HEK293 (cell line): ENCODE results near the gene SUPT5H.

ENCODE experiments used
- CTCF ChIA-PET: fragments of 350-600 bp; formaldehyde crosslinking; extraction: SDS; loops from one replicate; lab custom pipeline; 2021; ENCODE audit warnings: antibody characterized with exemption; lab: Yijun Ruan, JAX
- POLR2A ChIA-PET: fragments of 300-600 bp; formaldehyde crosslinking; extraction: SDS; loops from one replicate; lab custom pipeline; 2020; ENCODE audit warnings: antibody characterized with exemption, inconsistent platforms; lab: Yijun Ruan, JAX
- H3K27ac ChIP-seq: fragments of 200-500 bp; sonication (Bioruptor generic); 2 replicates; pipeline ENCODE4 v1.5.1; 2014; ENCODE audit warnings: low read depth, low read length, control low read depth, inconsistent platforms; ENCODE audit errors: extremely low read depth
- H3K36me3 ChIP-seq, 2 experiments: fragments of 200-500 bp in 1 of 2; sonication (Bioruptor generic) in 1 of 2; 1 replicate in 1 of 2; 2 replicates in 1 of 2; pipeline ENCODE4 v1.5.1; 2014 to 2017; ENCODE audit warnings: inconsistent platforms in 2 of 2, low read length in 2 of 2; ENCODE audit not compliant: control insufficient read depth in 2 of 2, insufficient read depth in 1 of 2
- H3K4me1 ChIP-seq: fragments of 200-500 bp; sonication (Bioruptor generic); 2 replicates; pipeline ENCODE4 v1.5.1; 2014; ENCODE audit warnings: mild to moderate bottlenecking, low read length, inconsistent platforms; ENCODE audit not compliant: control insufficient read depth, insufficient read depth
- H3K4me3 ChIP-seq: 2 replicates; pipeline ENCODE4 v1.5.1; 2011; ENCODE audit warnings: low read depth, mild to moderate bottlenecking, control low read depth, low read length, moderate library complexity
- H3K9me3 ChIP-seq: fragments of 200-500 bp; sonication (Bioruptor generic); 2 replicates; pipeline ENCODE4 v1.5.1; 2014; ENCODE audit warnings: low read depth, low read length, inconsistent platforms; ENCODE audit not compliant: control insufficient read depth, insufficient read depth
- IKZF3 ChIP-seq: fragments of 450-650 bp; IDR thresholded peaks from 2 replicates; pipeline ENCODE4 v1.5.0; 2018; ENCODE audit warnings: missing biosample characterization, mild to moderate bottlenecking, missing genetic modification characterization, moderate library complexity
- KLF1 ChIP-seq: fragments of 450-650 bp; formaldehyde crosslinking; IDR thresholded peaks from 2 replicates; pipeline ENCODE4 v1.5.1; 2016; ENCODE audit warnings: missing biosample characterization, missing genetic modification characterization
- SCRT1 ChIP-seq: fragments of 450-650 bp; formaldehyde crosslinking; IDR thresholded peaks from 2 replicates; pipeline ENCODE4 v1.5.1; 2016; ENCODE audit warnings: missing biosample characterization, missing genetic modification characterization, borderline replicate concordance
- TSHZ1 ChIP-seq: fragments of 450-650 bp; formaldehyde crosslinking; IDR thresholded peaks from 2 replicates; pipeline ENCODE4 v1.5.1; 2016; ENCODE audit warnings: missing biosample characterization, missing genetic modification characterization, borderline replicate concordance
- WT1 ChIP-seq: fragments of 450-650 bp; formaldehyde crosslinking; IDR thresholded peaks from 2 replicates; pipeline ENCODE4 v1.5.1; 2016; ENCODE audit warnings: missing biosample characterization, missing genetic modification characterization
- ZFP69B ChIP-seq: fragments of 450-650 bp; formaldehyde crosslinking; IDR thresholded peaks from 2 replicates; pipeline ENCODE4 v1.5.1; 2016; ENCODE audit warnings: missing biosample characterization, missing genetic modification characterization
- ZNF114 ChIP-seq: fragments of 450-650 bp; formaldehyde crosslinking; IDR thresholded peaks from 2 replicates; pipeline ENCODE4 v1.5.0; 2017; ENCODE audit warnings: missing biosample characterization, missing genetic modification characterization
- ZNF175 ChIP-seq: fragments of 450-650 bp; formaldehyde crosslinking; IDR thresholded peaks from 2 replicates; pipeline ENCODE4 v1.5.1; 2016; ENCODE audit warnings: missing biosample characterization, missing genetic modification characterization
- ZNF223 ChIP-seq: fragments of 450-650 bp; formaldehyde crosslinking; IDR thresholded peaks from 2 replicates; pipeline ENCODE4 v1.5.1; 2016; ENCODE audit warnings: missing biosample characterization, missing genetic modification characterization
- ZNF266 ChIP-seq: fragments of 450-650 bp; formaldehyde crosslinking; IDR thresholded peaks from 2 replicates; pipeline ENCODE4 v1.5.1; 2016; ENCODE audit warnings: missing biosample characterization, missing genetic modification characterization, low read depth
- ZNF292 ChIP-seq: fragments of 450-650 bp; formaldehyde crosslinking; IDR thresholded peaks from 2 replicates; pipeline ENCODE4 v1.5.1; 2016; ENCODE audit warnings: low read depth, missing biosample characterization, missing genetic modification characterization, borderline replicate concordance
- ZNF366 ChIP-seq: fragments of 450-650 bp; formaldehyde crosslinking; conservative IDR thresholded peaks from 2 replicates; pipeline ENCODE4 v1.5.1; 2016; ENCODE audit warnings: missing biosample characterization, missing genetic modification characterization
- ZNF37A ChIP-seq: fragments of 450-650 bp; IDR thresholded peaks from 2 replicates; pipeline ENCODE4 v1.5.1; 2018; ENCODE audit warnings: missing biosample characterization, missing genetic modification characterization
- ZNF473 ChIP-seq: fragments of 450-650 bp; formaldehyde crosslinking; IDR thresholded peaks from 2 replicates; pipeline ENCODE4 v1.5.1; 2017; ENCODE audit warnings: missing biosample characterization, missing genetic modification characterization
- ZNF544 ChIP-seq: fragments of 450-650 bp; formaldehyde crosslinking; IDR thresholded peaks from 2 replicates; pipeline ENCODE4 v1.5.0; 2017; ENCODE audit warnings: missing biosample characterization, missing genetic modification characterization
- ZNF555 ChIP-seq: fragments of 450-650 bp; formaldehyde crosslinking; conservative IDR thresholded peaks from 2 replicates; pipeline ENCODE4 v1.5.1; 2017; ENCODE audit warnings: missing biosample characterization, mild to moderate bottlenecking, missing genetic modification characterization, inconsistent platforms
- ZNF558 ChIP-seq: fragments of 450-650 bp; formaldehyde crosslinking; IDR thresholded peaks from 2 replicates; pipeline ENCODE4 v1.5.1; 2016; ENCODE audit warnings: missing biosample characterization, missing genetic modification characterization
- ZSCAN23 ChIP-seq: fragments of 450-650 bp; formaldehyde crosslinking; IDR thresholded peaks from 2 replicates; pipeline ENCODE4 v1.5.1; 2016; ENCODE audit warnings: missing biosample characterization, missing genetic modification characterization
- ZSCAN4 ChIP-seq: fragments of 450-650 bp; formaldehyde crosslinking; IDR thresholded peaks from 2 replicates; pipeline ENCODE4 v1.5.1; 2017; ENCODE audit warnings: missing biosample characterization, missing genetic modification characterization
- TF ChIP-seq, protein P1 (sequence below): fragments of 450-650 bp; formaldehyde crosslinking; IDR thresholded peaks from 2 replicates; pipeline ENCODE4 v1.5.1; 2016; ENCODE audit warnings: missing biosample characterization, missing genetic modification characterization
- TF ChIP-seq, protein P2 (sequence below): fragments of 450-650 bp; formaldehyde crosslinking; IDR thresholded peaks from 2 replicates; pipeline ENCODE4 v1.5.1; 2016; ENCODE audit warnings: missing biosample characterization, missing genetic modification characterization
- TF ChIP-seq, protein P3 (sequence below): fragments of 450-650 bp; formaldehyde crosslinking; IDR thresholded peaks from 2 replicates; pipeline ENCODE4 v1.5.1; 2016; ENCODE audit warnings: missing biosample characterization, missing genetic modification characterization
- TF ChIP-seq, protein P4 (sequence below): fragments of 450-650 bp; formaldehyde crosslinking; IDR thresholded peaks from 2 replicates; pipeline ENCODE4 v1.5.1; 2016; ENCODE audit warnings: missing biosample characterization, missing genetic modification characterization
- TF ChIP-seq, protein P5 (sequence below): fragments of 450-650 bp; formaldehyde crosslinking; IDR thresholded peaks from 2 replicates; pipeline ENCODE4 v1.5.1; 2016; ENCODE audit warnings: missing biosample characterization, missing genetic modification characterization

The SUPT5H gene

DNA sequence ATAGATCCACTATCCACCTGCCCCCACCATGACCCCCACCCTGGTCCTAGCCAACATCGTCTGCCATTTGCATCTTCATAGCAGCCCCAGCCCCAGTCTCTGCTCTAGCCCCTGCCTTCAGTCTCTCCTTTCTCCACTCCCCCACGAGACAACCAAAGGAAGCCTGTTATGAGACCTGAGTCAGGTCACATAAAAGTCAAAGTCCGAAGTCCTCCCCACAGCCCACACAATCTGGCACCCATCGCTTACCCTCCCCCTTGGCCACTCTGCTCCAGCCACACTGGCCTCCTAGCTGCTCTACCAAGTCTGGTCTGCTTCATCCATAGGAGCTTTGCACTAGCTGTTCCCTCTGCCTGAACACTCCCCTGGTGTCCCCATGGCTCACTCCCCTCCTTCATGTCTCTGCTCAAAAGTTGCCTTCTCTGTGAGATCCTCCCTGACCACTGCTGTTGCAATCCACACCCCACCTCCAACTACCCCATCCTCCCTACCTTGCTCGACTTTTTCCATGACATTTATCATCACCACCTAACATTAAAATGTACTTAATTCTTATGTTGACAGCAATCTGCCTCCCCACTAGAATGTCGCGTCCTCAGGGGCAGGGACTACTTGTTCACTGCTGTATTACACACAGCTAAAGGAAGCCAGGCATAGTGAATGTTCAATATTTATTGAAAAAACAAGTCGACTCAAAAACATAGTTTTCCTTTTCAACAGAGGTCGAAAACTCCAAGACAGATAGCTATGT lies 34.1 kb upstream of the SUPT5H start:
- H3K9me3 ChIP-seq: no peaks in the 10 kb centered on the region
- CTCF ChIA-PET: interaction anchor here (0.5 to 2.4 kb wide), 59 partner anchors 8 to 681 kb away, joined by 3 to 144 read pairs (median 4); partner anchors contain the start of genes EID2, EID2B, FBXO17 and GMFG
- H3K36me3 ChIP-seq: peaks cover 12 to 17% of the 10 kb centered on the region in 2 experiments; a peak in 2 of 3 replicates
- H3K4me1 ChIP-seq: peaks cover 41% of the 10 kb centered on the region
- POLR2A ChIA-PET: interaction anchor here (0.5 to 2.4 kb wide), 7 partner anchors 9 to 29 kb away, joined by 3 to 57 read pairs (median 14); partner anchors contain the start of genes MED29, PAF1 and RPS16
- no peak overlapping the region for H3K4me3 ChIP-seq
- peak overlapping the region; percentile 58; the same call in 1 of the 2 replicates for H3K27ac ChIP-seq
- no peak for TF ChIP-seq ZNF473
- TF ChIP-seq, protein P1, sequence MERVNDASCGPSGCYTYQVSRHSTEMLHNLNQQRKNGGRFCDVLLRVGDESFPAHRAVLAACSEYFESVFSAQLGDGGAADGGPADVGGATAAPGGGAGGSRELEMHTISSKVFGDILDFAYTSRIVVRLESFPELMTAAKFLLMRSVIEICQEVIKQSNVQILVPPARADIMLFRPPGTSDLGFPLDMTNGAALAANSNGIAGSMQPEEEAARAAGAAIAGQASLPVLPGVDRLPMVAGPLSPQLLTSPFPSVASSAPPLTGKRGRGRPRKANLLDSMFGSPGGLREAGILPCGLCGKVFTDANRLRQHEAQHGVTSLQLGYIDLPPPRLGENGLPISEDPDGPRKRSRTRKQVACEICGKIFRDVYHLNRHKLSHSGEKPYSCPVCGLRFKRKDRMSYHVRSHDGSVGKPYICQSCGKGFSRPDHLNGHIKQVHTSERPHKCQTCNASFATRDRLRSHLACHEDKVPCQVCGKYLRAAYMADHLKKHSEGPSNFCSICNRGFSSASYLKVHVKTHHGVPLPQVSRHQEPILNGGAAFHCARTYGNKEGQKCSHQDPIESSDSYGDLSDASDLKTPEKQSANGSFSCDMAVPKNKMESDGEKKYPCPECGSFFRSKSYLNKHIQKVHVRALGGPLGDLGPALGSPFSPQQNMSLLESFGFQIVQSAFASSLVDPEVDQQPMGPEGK: peak; percentile 62
- peak; percentile 84 for TF ChIP-seq WT1 (tag by site-specific recombination)
- TF ChIP-seq KLF1: no peak
- no peak for TF ChIP-seq ZNF544 (tag by site-specific recombination)
- no peak for TF ChIP-seq ZNF114 (tag by site-specific recombination)
- no peak for TF ChIP-seq ZNF37A (tag by site-specific recombination)
- no peak for TF ChIP-seq ZFP69B (tag by site-specific recombination)
- TF ChIP-seq, protein P2, sequence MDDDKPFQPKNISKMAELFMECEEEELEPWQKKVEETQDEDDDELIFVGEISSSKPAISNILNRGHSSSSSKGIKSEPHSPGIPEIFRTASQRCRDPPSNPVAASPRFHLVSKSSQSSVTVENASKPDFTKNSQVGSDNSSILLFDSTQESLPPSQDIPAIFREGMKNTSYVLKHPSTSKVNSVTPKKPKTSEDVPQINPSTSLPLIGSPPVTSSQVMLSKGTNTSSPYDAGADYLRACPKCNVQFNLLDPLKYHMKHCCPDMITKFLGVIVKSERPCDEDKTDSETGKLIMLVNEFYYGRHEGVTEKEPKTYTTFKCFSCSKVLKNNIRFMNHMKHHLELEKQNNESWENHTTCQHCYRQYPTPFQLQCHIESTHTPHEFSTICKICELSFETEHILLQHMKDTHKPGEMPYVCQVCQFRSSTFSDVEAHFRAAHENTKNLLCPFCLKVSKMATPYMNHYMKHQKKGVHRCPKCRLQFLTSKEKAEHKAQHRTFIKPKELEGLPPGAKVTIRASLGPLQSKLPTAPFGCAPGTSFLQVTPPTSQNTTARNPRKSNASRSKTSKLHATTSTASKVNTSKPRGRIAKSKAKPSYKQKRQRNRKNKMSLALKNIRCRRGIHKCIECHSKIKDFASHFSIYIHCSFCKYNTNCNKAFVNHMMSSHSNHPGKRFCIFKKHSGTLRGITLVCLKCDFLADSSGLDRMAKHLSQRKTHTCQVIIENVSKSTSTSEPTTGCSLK (tag by site-specific recombination): no peak
- TF ChIP-seq, protein P3, sequence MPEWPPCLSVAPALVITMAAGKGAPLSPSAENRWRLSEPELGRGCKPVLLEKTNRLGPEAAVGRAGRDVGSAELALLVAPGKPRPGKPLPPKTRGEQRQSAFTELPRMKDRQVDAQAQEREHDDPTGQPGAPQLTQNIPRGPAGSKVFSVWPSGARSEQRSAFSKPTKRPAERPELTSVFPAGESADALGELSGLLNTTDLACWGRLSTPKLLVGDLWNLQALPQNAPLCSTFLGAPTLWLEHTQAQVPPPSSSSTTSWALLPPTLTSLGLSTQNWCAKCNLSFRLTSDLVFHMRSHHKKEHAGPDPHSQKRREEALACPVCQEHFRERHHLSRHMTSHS (tag by site-specific recombination): no peak; the same call in 1 of the 2 replicates
- no peak for TF ChIP-seq TSHZ1
- TF ChIP-seq SCRT1 (tag by site-specific recombination): no peak
- TF ChIP-seq ZNF366: no peak
- no peak for TF ChIP-seq ZNF175 (tag by site-specific recombination)
- no peak for TF ChIP-seq IKZF3 (tag by site-specific recombination)
- TF ChIP-seq ZNF266 (tag by site-specific recombination): no peak
- TF ChIP-seq ZNF555 (tag by site-specific recombination): no peak
- TF ChIP-seq, protein P4, sequence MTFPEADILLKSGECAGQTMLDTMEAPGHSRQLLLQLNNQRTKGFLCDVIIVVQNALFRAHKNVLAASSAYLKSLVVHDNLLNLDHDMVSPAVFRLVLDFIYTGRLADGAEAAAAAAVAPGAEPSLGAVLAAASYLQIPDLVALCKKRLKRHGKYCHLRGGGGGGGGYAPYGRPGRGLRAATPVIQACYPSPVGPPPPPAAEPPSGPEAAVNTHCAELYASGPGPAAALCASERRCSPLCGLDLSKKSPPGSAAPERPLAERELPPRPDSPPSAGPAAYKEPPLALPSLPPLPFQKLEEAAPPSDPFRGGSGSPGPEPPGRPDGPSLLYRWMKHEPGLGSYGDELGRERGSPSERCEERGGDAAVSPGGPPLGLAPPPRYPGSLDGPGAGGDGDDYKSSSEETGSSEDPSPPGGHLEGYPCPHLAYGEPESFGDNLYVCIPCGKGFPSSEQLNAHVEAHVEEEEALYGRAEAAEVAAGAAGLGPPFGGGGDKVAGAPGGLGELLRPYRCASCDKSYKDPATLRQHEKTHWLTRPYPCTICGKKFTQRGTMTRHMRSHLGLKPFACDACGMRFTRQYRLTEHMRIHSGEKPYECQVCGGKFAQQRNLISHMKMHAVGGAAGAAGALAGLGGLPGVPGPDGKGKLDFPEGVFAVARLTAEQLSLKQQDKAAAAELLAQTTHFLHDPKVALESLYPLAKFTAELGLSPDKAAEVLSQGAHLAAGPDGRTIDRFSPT: no peak
- TF ChIP-seq ZNF558 (tag by site-specific recombination): no peak
- TF ChIP-seq ZSCAN23 (tag by site-specific recombination): no peak
- TF ChIP-seq, protein P5, sequence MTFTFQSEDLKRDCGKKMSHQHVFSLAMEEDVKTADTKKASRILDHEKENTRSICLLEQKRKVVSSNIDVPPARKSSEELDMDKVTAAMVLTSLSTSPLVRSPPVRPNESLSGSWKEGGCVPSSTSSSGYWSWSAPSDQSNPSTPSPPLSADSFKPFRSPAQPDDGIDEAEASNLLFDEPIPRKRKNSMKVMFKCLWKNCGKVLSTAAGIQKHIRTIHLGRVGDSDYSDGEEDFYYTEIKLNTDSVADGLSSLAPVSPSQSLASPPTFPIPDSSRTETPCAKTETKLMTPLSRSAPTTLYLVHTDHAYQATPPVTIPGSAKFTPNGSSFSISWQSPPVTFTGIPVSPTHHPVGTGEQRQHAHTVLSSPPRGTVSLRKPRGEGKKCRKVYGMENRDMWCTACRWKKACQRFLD (tag by site-specific recombination): no peak
- no peak for TF ChIP-seq ZSCAN4 (tag by site-specific recombination)
- TF ChIP-seq ZNF223 (tag by site-specific recombination): no peak
- TF ChIP-seq ZNF292: no peak
